Activated B cell treated with CpG ODN at 0.5 μM for 24 hours (primary cell): ENCODE data around the gene ATF7IP. TPM values are rescaled to one million over a fixed set of nuclear protein-coding genes. Genes with fewer than 3 reads are reported as not detected.

Source experiments
- total RNA-seq: library from RNA; stranded (reverse); gene quantifications from 2 replicates; pipeline ENCODE4 v1.2.3, GENCODE V29; 2022

Gene ATF7IP
- total RNA-seq, 1 donor from 2014 or later: 153 TPM

Other genes with a start within 250 kb of the ATF7IP start
- gene PLBD1, start 202.2 kb downstream of the ATF7IP start, total RNA-seq: 0.33 and 0.56 TPM in 2 replicates